GM19043 (cell line): ENCODE measurements around the gene PHRF1.
"Not testable (repeated sequence)": the region's sequence is repeated elsewhere in the genome, so short reads cannot be mapped to it uniquely, and the experiment has no call there.

ENCODE experiments used
- ATAC-seq: cut with Tn5 transposase; IDR thresholded peaks from one replicate; pipeline ENCODE4 v1.9.1; 2021; ENCODE audit warnings: low read depth; ENCODE audit not compliant: unreplicated experiment

The PHRF1 gene

DNA sequence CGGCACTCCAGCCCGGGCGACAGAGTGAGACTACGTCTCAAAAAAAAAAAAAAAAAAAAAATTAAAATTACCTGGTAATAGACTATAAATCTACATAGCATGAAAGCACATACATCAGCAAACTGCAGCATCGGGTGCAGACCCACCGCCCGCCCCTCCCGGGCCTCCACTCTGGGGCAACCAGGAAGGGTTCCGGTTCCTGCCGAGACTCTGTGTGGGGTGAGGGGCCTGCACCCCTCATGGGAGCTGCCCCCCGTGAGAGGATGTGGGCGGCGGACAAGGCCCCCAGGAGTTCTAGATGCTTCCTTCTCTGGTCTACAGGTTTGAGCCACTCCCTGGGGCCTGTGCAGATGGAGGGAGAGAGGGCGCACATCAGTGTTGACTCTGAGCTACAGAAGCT is 69.9 kb downstream of the PHRF1 start:
- no peak for ATAC-seq

DNA sequence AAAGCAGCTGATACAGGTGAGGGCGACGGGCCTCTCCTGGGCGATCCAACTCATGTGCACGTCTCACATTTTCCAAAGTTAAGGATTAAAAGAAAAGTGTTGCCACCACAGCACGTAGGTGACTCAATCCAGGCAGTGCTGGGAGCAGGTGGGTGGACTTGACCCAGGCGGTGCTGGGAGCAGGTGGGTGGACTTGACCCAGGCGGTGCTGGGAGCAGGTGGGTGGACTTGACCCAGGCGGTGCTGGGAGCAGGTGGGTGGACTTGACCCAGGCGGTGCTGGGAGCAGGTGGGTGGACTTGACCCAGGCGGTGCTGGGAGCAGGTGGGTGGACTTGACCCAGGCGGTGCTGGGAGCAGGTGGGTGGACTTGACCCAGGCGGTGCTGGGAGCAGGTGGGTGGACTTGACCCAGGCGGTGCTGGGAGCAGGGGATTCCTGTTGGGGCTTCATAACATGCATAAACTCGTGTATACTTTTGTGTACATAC is 71.4 kb downstream of the PHRF1 start:
- not testable (repeated sequence) for ATAC-seq

- no peak for ATAC-seq
Observed at GRCh38 chr11:650482-650881, 74.2 kb downstream of the PHRF1 start.

- not testable (repeated sequence) for ATAC-seq
Observed at GRCh38 chr11:653136-653535, 76.9 kb downstream of the PHRF1 start.

- ATAC-seq: no peak
Observed at GRCh38 chr11:653837-654236, 77.6 kb downstream of the PHRF1 start.

DNA sequence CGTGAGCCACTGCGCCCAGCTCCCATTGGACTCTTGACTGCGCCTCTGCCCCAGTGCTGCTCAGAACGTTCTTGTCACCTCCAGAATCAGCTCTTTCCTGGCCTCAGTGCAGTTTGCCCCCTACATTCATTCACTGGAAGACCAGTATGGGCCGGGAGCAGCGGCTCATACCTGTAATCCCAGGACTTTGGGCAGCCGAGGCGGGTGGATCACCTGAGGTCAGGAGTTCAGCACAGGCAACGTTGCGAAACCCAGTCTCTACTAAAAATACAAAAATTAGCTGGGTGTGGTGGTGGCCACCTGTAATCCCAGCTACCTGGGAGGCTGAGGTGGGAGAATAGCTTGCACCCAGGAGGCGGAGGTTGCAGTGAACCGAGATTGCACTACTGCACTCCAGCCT is 78.2 kb downstream of the PHRF1 start:
- not testable (repeated sequence) for ATAC-seq

DNA sequence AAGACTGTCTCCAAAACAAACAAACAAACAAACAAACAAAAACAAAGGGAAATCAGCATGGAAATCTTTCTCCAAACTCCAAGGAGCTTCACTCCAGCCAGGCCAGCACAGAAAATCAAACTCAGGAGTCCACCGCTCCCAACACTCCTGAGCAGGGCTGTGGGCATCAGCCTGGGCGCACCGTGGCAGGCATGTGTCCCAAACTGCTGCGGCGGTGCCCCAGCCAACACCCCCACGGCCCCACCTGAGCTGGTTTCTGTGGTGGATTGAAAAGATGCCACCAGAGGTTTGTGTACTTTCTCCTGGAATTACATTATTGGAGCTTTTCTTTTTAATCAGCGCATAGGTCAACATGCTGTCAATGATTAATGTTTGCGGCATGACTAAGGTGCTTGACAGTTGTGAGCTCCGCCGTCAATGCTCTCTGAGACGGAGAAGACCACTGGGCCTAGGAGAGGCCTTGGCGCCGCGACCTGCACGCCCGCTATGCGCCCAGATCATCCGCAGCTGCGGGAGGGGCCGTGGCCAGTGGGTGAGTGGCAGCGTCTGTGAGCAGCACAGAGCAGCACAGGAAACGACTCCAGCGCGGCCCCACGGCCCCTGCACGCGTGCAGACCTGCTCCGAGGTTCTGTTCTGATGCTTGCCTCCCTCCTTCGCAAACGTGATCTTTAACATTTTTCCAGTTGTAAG is 78.9 kb downstream of the PHRF1 start:
- ATAC-seq: no peak

DNA sequence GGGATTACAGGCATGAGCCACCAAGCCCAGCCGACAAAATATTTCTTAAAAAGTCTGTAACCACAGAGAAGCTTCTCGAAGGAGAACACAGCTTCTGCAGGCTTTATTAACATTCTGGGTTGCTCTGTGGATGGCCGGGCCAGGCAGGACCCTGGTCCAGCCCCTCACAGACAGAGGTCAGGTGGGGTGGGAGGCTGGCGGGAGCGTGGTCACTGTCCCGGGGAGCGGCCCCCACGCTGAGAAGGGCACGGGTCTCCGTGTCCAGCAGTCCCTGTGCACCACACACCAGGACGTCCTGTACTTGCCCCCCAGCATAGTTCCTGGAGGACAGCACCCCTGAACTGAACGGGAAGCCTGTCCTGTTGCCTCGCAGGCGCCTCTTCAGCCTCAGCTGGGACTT is 80.2 kb downstream of the PHRF1 start:
- ATAC-seq: no peak

- ATAC-seq: no peak
Observed at GRCh38 chr11:656866-657265, 80.6 kb downstream of the PHRF1 start.

DNA sequence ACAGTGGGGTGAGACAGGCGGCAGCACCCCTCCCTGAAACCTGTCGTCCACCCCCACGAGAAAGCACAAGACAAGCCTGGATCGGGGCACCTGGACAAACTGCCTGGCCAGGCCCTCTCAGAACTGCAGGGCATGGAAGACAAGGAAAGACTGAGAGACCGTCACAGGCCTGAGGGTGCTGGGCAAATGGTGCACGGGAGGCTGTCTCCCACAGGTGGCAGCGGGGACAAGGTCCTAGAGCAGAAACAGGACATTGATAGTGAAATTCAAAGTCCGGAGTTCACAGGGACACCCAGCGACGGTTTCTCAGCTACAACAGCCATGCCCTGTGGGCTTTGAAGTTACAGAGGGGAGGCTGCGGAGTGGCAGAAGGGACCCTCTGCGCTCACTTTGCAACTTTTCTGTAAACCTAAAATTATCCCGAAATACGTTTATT is 81.4 kb downstream of the PHRF1 start:
- no peak for ATAC-seq

GRCh38 chr11:659532-660085 is 83.3 kb downstream of the PHRF1 start:
- no peak for ATAC-seq

DNA sequence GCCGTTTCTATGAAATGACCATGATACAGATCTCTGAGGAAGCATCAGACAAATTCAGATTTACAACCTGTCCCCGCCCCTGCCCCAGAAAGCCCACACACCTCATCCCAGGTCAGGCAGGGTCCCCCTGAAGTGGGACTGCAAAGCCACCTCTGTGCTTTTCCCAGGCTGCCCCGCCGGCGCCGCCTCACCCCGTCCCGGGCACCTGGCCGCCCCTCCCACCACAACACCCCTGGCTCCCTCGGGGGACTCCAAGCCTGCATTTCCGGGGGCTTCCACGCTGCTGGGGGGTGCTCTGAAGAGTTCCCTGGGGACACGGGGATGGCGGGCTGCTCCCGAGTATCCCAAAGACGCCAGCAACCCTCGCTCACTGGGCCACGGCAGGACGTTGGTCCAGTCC is 84.0 kb downstream of the PHRF1 start:
- no peak for ATAC-seq

DNA sequence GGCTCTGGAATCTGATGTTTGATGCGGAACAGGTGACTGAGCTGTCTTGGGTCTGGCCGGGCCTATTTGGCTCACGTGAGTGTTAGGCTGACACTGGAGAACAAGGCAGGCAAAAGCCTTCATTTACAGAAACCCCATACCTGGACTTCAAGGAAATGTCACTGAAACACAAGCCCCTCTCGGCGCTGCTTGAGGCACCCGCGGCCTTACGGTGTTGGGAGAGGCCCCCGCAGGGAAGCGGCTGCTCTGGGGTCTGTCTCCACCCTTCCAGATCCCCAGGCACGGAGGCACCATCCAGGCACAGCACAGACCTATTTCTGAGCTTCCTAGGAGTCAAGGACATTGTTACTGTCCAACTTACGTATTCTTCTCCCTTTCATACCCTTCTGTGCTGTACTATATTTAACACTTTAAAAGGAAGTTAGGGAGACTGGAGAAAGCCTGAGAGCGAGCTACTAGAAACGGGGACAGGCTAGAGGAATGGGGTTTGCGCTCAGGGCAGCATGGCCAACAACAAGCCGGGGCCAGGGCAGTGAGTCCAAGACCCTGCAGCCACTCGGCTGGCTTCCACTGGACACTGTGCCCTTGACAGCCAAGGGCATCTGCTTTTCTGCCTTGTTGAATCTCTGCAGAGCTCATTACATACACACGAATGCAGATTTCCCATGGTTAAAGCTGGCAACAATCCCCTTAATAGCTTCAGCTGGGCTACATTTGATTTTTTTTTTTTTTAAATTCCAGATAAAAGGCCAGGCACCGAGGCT is 84.6 kb downstream of the PHRF1 start:
- ATAC-seq: no peak
